PC-3 (cell line): Measurements from ENCODE around the gene LENG1. TPM values are rescaled to one million over a fixed set of nuclear protein-coding genes. Genes with fewer than 3 reads are reported as not detected.

Source experiments
- ATAC-seq: fragments of 200-7000 bp; cut with Tn5 transposase; 2 replicates; pipeline ENCODE4 v1.9.1; 2020; ENCODE audit warnings: mild to moderate bottlenecking, moderate library complexity
- BruUV-seq: library from RNA; stranded (reverse); fragments of 400-500 nt; replicated peaks from 2 replicates; lab custom pipeline; 2021; lab: Mats Ljungman, UMichigan
- CTCF ChIA-PET: fragments of 300-600 bp; sonication (Branson Sonifier 250); formaldehyde crosslinking; loops from one replicate; lab custom pipeline; 2022; ENCODE audit warnings: antibody characterized with exemption; lab: Charles Lee
- POLR2A ChIA-PET: fragments of 300-600 bp; sonication (Branson Sonifier 250); formaldehyde crosslinking; loops from one replicate; lab custom pipeline; 2022; ENCODE audit warnings: antibody characterized with exemption; ENCODE audit not compliant: unreplicated experiment; lab: Charles Lee
- DNase-seq: peaks from one replicate; pipeline ENCODE4 v3.0.0-alpha.2; 2015
- H2AFZ ChIP-seq: fragments of 300-600 bp; sonication (generic); 2 replicates; pipeline ENCODE4 v1.6.0; 2016; ENCODE audit warnings: antibody characterized with exemption, low read length
- H3F3A ChIP-seq: fragments of 300-600 bp; sonication (generic); one replicate; pipeline ENCODE4 v1.6.0; 2017; ENCODE audit warnings: antibody characterized with exemption, low read length, control low read depth, mild to moderate bottlenecking; ENCODE audit not compliant: unreplicated experiment
- H3K27ac ChIP-seq: fragments of 300-600 bp; sonication (generic); 2 replicates; pipeline ENCODE4 v1.5.1; 2016; ENCODE audit warnings: mild to moderate bottlenecking, low read length
- H3K27me3 ChIP-seq: fragments of 300-600 bp; sonication (generic); 2 replicates; pipeline ENCODE4 v1.6.1; 2016; ENCODE audit warnings: low read length, mixed read lengths
- H3K36me3 ChIP-seq: fragments of 300-600 bp; sonication (generic); 2 replicates; pipeline ENCODE4 v1.6.1; 2016; ENCODE audit warnings: low read depth, mixed run types, low read length, mixed read lengths
- H3K4me1 ChIP-seq: fragments of 300-600 bp; sonication (generic); 2 replicates; pipeline ENCODE4 v1.5.1; 2016; ENCODE audit warnings: low read length; ENCODE audit not compliant: insufficient read depth
- H3K4me2 ChIP-seq: fragments of 300-600 bp; sonication (generic); 2 replicates; pipeline ENCODE4 v1.6.0; 2016; ENCODE audit warnings: low read length
- H3K4me3 ChIP-seq: fragments of 300-600 bp; sonication (generic); 2 replicates; pipeline ENCODE4 v1.5.1; 2016; ENCODE audit warnings: mild to moderate bottlenecking, low read length, mixed read lengths
- H3K79me2 ChIP-seq: fragments of 300-600 bp; sonication (generic); 2 replicates; pipeline ENCODE4 v1.6.1; 2017; ENCODE audit warnings: low read length, mixed read lengths
- H3K9ac ChIP-seq: fragments of 300-600 bp; sonication (generic); 2 replicates; pipeline ENCODE4 v1.6.0; 2016; ENCODE audit warnings: mild to moderate bottlenecking, low read length
- H3K9me2 ChIP-seq: fragments of 300-600 bp; sonication (generic); replicated peaks from 2 replicates; pipeline ENCODE4 v1.6.1; 2016; ENCODE audit warnings: mixed run types, low read length, mixed read lengths
- H3K9me3 ChIP-seq: fragments of 300-600 bp; sonication (generic); 2 replicates; pipeline ENCODE4 v1.6.1; 2016; ENCODE audit warnings: low read length, mixed read lengths
- H4K20me1 ChIP-seq: fragments of 300-600 bp; sonication (generic); 2 replicates; pipeline ENCODE4 v1.6.1; 2016; ENCODE audit warnings: low read length, mixed read lengths
- CTCF ChIP-seq: fragments of 300-600 bp; sonication (generic); conservative IDR thresholded peaks from 2 replicates; pipeline ENCODE4 v1.5.1; 2017; ENCODE audit warnings: antibody characterized with exemption, low read depth, mild to moderate bottlenecking, low read length
- EZH2 ChIP-seq: fragments of 300-600 bp; sonication (generic); IDR thresholded peaks from one replicate; pipeline ENCODE4 v1.6.1; 2017; ENCODE audit warnings: antibody characterized with exemption, mild to moderate bottlenecking, low read length; ENCODE audit not compliant: unreplicated experiment
- EZH2phosphoT487 ChIP-seq: fragments of 300-600 bp; sonication (generic); IDR thresholded peaks from 2 replicates; pipeline ENCODE4 v1.6.1; 2018; ENCODE audit warnings: mild to moderate bottlenecking, antibody characterized with exemption, low read length, borderline replicate concordance
- intact Hi-C: fragments of 100-400 bp; cut with micrococcal nuclease; formaldehyde crosslinking; loops from 2 replicates; pipeline ENCODE4 v1.9.0; 2023
- total RNA-seq: library from RNA; depleted of rRNA; stranded (reverse); fragments of >200 nt; gene quantifications from 2 replicates; pipeline ENCODE4 v1.2.3, GENCODE V29; 2014

The LENG1 gene
- total RNA-seq, 1 experiment from 2014 or later, result 13.6 TPM

GRCh38 chr19:54153731-54154326 is 5.7 kb downstream of the LENG1 start:
- H3K79me2 ChIP-seq, result peaks cover 10% of the 10 kb centered on the region
- H3K4me2 ChIP-seq, result no peak overlapping the region
- no peak for ATAC-seq
- no TSS peak for BruUV-seq
- intact Hi-C loops, result no loop called here
- no peak overlapping the region for H3K27ac ChIP-seq
- H3K9me3 ChIP-seq, result no peaks in the 10 kb centered on the region
- no peak overlapping the region for H3K4me3 ChIP-seq
- peaks cover 61% of the 10 kb centered on the region for H3K36me3 ChIP-seq
- H3K27me3 ChIP-seq, result no peaks in the 10 kb centered on the region
- peaks cover 9% of the 10 kb centered on the region for H3K4me1 ChIP-seq
- TF ChIP-seq EZH2phosphoT487 (no peak), EZH2 (no peak)
- ChIA-PET POLR2A (no interaction called here), CTCF (no interaction called here)
- no peak overlapping the region for H2AFZ ChIP-seq
- H3K9me2 ChIP-seq, result no peaks in the 10 kb centered on the region
- H4K20me1 ChIP-seq, result no peaks in the 10 kb centered on the region
- no peak overlapping the region for H3K9ac ChIP-seq
- no peaks in the 10 kb centered on the region for H3F3A ChIP-seq
- DNase-seq, result no peak

- H2AFZ ChIP-seq, result no peak overlapping the region
- no peaks in the 10 kb centered on the region for H3K9me2 ChIP-seq
- no peaks in the 10 kb centered on the region for H3K27me3 ChIP-seq
- ChIA-PET POLR2A (no interaction called here), CTCF (no interaction called here)
- H3F3A ChIP-seq, result no peaks in the 10 kb centered on the region
- DNase-seq (no peak), ATAC-seq (no peak)
- H3K27ac ChIP-seq, result no peak overlapping the region
- H3K4me3 ChIP-seq, result no peak overlapping the region
- no TSS peak for BruUV-seq
- intact Hi-C loops, result no loop called here
- H3K79me2 ChIP-seq, result peaks cover 2% of the 10 kb centered on the region
- no peak for TF ChIP-seq EZH2phosphoT487
- no peak for TF ChIP-seq EZH2
- no peak for TF ChIP-seq CTCF
- peaks cover 65% of the 10 kb centered on the region for H3K36me3 ChIP-seq
- H3K9me3 ChIP-seq, result no peaks in the 10 kb centered on the region
- H3K4me2 ChIP-seq, result no peak overlapping the region
- H3K4me1 ChIP-seq, result peaks cover under 1% of the 10 kb centered on the region; the same call in 1 of the 2 replicates
- H3K9ac ChIP-seq, result no peak overlapping the region
- H4K20me1 ChIP-seq, result no peaks in the 10 kb centered on the region
Measured at GRCh38 chr19:54152878-54153524, 6.5 kb downstream of the LENG1 start.

DNA sequence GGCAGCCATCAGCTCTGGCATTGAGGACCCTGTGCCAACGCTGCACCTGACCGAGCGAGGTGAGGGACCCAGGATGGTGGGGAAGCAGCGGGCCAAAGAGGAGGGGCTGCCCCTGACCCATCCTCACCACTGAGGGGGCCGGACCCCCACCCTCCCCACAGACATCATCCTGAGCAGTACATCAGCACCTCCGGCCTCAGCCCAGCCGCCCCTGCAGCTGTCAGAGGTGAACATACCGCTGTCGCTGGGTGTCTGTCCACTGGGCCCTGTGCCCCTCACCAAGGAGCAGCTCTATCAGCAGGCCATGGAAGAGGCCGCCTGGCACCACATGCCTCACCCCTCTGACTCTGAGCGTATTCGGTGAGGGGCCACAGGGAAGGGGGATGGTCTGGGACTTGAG is 7.3 kb downstream of the LENG1 start:
- no peaks in the 10 kb centered on the region for H4K20me1 ChIP-seq
- no peaks in the 10 kb centered on the region for H3K4me1 ChIP-seq
- intact Hi-C loops, result no loop called here
- H3K4me2 ChIP-seq, result no peak overlapping the region
- TF ChIP-seq EZH2phosphoT487, result no peak
- TF ChIP-seq EZH2, result no peak
- TF ChIP-seq CTCF, result no peak
- no peaks in the 10 kb centered on the region for H3F3A ChIP-seq
- no peak overlapping the region for H3K27ac ChIP-seq
- H3K9me3 ChIP-seq, result no peaks in the 10 kb centered on the region
- no peaks in the 10 kb centered on the region for H3K79me2 ChIP-seq
- DNase-seq, result no peak
- CTCF ChIA-PET, result no interaction called here
- POLR2A ChIA-PET, result no interaction called here
- no TSS peak for BruUV-seq
- no peaks in the 10 kb centered on the region for H3K27me3 ChIP-seq
- no peak overlapping the region for H3K9ac ChIP-seq
- H2AFZ ChIP-seq, result no peak overlapping the region
- H3K4me3 ChIP-seq, result no peak overlapping the region
- H3K36me3 ChIP-seq, result peaks cover 71% of the 10 kb centered on the region
- no peaks in the 10 kb centered on the region for H3K9me2 ChIP-seq
- no peak for ATAC-seq
